ENCODE results near the gene GRIK1. TPM values are rescaled to one million over a fixed set of nuclear protein-coding genes. Genes with fewer than 3 reads are reported as not detected.

The GRIK1 gene
- total RNA-seq, 2 experiments from 2014 or later: not detected

GRCh38 chr21:29849735-29850176 is 90.0 kb downstream of the GRIK1 start:
- Mint-ChIP-seq H3K27ac (no peak overlapping the region), H3K4me3 (no peak overlapping the region), H3K36me3 (ENCODE audit: low read depth) (no peaks in the 10 kb centered on the region), H3K4me1 (no peaks in the 10 kb centered on the region), H3K27me3 (no peaks in the 10 kb centered on the region), H3K9me3 (no peaks in the 10 kb centered on the region)
- peak; percentile 59 for DNase-seq
- ChIA-PET CTCF (interaction anchor here (0.6 to 1.1 kb wide), 4 partner anchors 9 to 599 kb away, joined by 3 to 4 read pairs (median 3); no protein-coding TSS in a partner anchor), POLR2A (no interaction called here)

- POLR2A ChIA-PET: no interaction called here
- CTCF ChIA-PET: no interaction called here
- H3K9me3 Mint-ChIP-seq: no peaks in the 10 kb centered on the region
- DNase-seq: no peak
- H3K36me3 Mint-ChIP-seq (ENCODE audit: low read depth): no peaks in the 10 kb centered on the region
- H3K27ac Mint-ChIP-seq: no peak overlapping the region
- H3K27me3 Mint-ChIP-seq: peaks cover 7% of the 10 kb centered on the region
- H3K4me1 Mint-ChIP-seq: no peaks in the 10 kb centered on the region
- H3K4me3 Mint-ChIP-seq: no peak overlapping the region
These were observed 96.0 kb downstream of the GRIK1 start for GRCh38 chr21:29843804-29844203.

- ChIA-PET POLR2A (no interaction called here), CTCF (no interaction called here)
- H3K36me3 Mint-ChIP-seq (ENCODE audit: low read depth): no peaks in the 10 kb centered on the region
- H3K4me1 Mint-ChIP-seq: no peaks in the 10 kb centered on the region
- H3K9me3 Mint-ChIP-seq: no peaks in the 10 kb centered on the region
- no peak for DNase-seq
- H3K27ac Mint-ChIP-seq: no peak overlapping the region
- H3K4me3 Mint-ChIP-seq: no peak overlapping the region
- H3K27me3 Mint-ChIP-seq: peaks cover 3% of the 10 kb centered on the region
These were observed 105.2 kb downstream of the GRIK1 start for GRCh38 chr21:29834617-29835016.

DNA sequence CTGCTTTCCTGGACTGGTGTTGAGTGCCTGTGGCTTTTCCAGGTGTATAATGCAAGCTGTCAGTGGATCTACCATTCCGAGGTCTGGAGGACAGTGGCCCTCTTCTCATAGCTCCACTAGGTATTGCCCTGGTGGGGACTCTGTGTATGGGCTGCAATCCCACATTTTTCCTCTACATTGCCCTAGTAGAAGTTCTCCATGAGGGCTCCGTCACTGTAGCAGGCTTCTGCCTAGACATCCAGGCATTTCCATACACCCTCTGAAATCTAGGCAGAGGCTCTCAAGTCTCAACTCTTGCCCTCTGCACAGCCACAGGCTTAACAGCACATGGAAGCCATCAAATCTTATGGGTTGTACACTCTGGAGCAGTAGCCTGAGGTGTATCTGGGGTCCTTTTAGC is 107.6 kb downstream of the GRIK1 start:
- Mint-ChIP-seq H3K27ac (no peak overlapping the region), H3K9me3 (no peaks in the 10 kb centered on the region), H3K4me3 (no peak overlapping the region), H3K4me1 (no peaks in the 10 kb centered on the region), H3K27me3 (no peaks in the 10 kb centered on the region), H3K36me3 (ENCODE audit: low read depth) (no peaks in the 10 kb centered on the region)
- ChIA-PET POLR2A (no interaction called here), CTCF (no interaction called here)
- no peak for DNase-seq

DNA sequence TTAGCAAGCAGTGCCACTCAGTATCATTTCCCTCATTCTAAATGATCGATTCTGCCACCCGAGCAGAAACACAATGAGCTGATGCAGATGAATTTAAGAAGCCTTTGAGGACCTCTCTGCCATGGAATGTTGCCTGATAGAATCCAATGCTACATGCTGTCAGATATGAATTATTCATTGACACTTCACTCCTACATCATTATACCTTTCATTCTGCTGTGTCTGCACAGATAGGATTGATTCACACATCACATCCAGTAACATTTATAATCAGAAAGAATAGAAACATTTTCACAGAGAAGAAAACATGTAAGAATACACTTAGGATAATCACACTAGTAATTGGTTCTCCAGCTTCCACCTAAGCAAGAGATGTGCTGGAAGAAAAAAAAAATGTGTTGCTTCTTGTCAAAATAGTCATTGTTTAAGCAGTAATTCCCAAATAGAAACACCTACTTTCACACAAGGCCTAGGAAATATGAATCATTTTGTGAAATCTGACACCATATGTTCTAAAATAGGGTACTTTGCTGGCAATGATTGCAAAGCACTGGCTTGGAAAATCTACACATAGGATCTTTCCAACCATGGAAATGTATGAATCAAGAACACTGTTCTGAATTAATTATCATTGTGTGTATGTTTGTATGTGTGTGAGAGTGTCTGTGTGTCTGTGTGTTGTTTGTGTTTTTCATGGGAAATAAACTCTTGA is 110.1 kb downstream of the GRIK1 start:
- CTCF ChIA-PET: no interaction called here

DNA sequence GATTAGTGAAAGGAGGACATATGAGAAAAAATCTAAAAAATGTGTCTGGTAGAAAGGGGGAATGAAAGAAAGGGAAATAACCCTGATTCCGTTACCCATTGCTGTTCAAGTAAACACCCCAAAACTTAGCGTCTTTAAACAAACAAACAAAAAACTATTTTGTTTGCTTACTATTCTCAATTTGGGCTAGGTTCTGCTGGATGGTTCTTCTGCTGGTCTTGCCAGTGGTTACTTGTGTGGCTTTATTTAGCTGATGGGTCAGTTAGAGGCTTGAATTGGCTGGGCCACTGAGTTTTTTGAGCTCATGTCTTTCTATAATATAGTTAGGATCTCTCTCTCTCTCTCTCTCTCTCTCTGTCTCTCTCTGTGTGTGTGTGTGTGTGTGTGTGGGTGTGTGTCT is 112.1 kb downstream of the GRIK1 start:
- Mint-ChIP-seq H3K27ac (no peak overlapping the region), H3K36me3 (ENCODE audit: low read depth) (no peaks in the 10 kb centered on the region), H3K4me1 (no peaks in the 10 kb centered on the region), H3K9me3 (no peaks in the 10 kb centered on the region), H3K4me3 (no peak overlapping the region), H3K27me3 (no peaks in the 10 kb centered on the region)
- no peak for DNase-seq
- POLR2A ChIA-PET: no interaction called here
- CTCF ChIA-PET: no interaction called here

More for the DNA sequence above, 110.1 kb downstream of the GRIK1 start:
- POLR2A ChIA-PET: no interaction called here
- H3K4me1 Mint-ChIP-seq: no peaks in the 10 kb centered on the region
- no peaks in the 10 kb centered on the region for H3K27me3 Mint-ChIP-seq
- no peak overlapping the region for H3K4me3 Mint-ChIP-seq
- H3K27ac Mint-ChIP-seq: no peak overlapping the region
- DNase-seq: no peak
- H3K36me3 Mint-ChIP-seq (ENCODE audit: low read depth): no peaks in the 10 kb centered on the region
- no peaks in the 10 kb centered on the region for H3K9me3 Mint-ChIP-seq

GRCh38 chr21:29827236-29827635 is 112.6 kb downstream of the GRIK1 start:
- POLR2A ChIA-PET: no interaction called here
- H3K4me3 Mint-ChIP-seq: no peak overlapping the region
- H3K27ac Mint-ChIP-seq: no peak overlapping the region
- no peaks in the 10 kb centered on the region for H3K27me3 Mint-ChIP-seq
- CTCF ChIA-PET: no interaction called here
- DNase-seq: no peak
- no peaks in the 10 kb centered on the region for H3K9me3 Mint-ChIP-seq
- H3K4me1 Mint-ChIP-seq: no peaks in the 10 kb centered on the region
- no peaks in the 10 kb centered on the region for H3K36me3 Mint-ChIP-seq (ENCODE audit: low read depth)

DNA sequence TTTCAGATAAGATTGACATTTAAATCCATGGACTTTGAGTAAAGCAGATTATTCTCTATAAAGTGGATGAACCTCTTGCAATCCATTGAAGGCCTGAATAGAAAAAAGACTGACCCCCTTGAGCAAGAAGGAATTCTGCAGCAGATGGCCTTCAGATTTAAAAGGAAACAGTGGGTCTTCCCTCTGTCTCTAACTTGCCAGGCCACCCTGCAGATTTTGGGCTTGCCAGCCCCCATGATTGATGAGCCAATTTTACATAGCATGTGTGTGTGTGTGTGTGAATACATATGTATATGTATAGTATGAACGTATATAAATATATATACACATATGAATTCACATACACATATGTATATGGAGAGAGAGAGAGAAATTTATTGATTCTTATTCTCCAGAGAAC is 113.4 kb downstream of the GRIK1 start:
- Mint-ChIP-seq H3K27me3 (no peaks in the 10 kb centered on the region), H3K36me3 (ENCODE audit: low read depth) (no peaks in the 10 kb centered on the region), H3K4me1 (no peaks in the 10 kb centered on the region), H3K4me3 (no peak overlapping the region), H3K27ac (no peak overlapping the region), H3K9me3 (no peaks in the 10 kb centered on the region)
- CTCF ChIA-PET: no interaction called here
- DNase-seq: no peak
- POLR2A ChIA-PET: no interaction called here

GRCh38 chr21:29825936-29826335 is 113.9 kb downstream of the GRIK1 start:
- no peak overlapping the region for H3K4me3 Mint-ChIP-seq
- H3K4me1 Mint-ChIP-seq: no peaks in the 10 kb centered on the region
- no peaks in the 10 kb centered on the region for H3K9me3 Mint-ChIP-seq
- H3K27ac Mint-ChIP-seq: no peak overlapping the region
- POLR2A ChIA-PET: no interaction called here
- no peak for DNase-seq
- H3K27me3 Mint-ChIP-seq: no peaks in the 10 kb centered on the region
- H3K36me3 Mint-ChIP-seq (ENCODE audit: low read depth): no peaks in the 10 kb centered on the region
- CTCF ChIA-PET: no interaction called here

DNA sequence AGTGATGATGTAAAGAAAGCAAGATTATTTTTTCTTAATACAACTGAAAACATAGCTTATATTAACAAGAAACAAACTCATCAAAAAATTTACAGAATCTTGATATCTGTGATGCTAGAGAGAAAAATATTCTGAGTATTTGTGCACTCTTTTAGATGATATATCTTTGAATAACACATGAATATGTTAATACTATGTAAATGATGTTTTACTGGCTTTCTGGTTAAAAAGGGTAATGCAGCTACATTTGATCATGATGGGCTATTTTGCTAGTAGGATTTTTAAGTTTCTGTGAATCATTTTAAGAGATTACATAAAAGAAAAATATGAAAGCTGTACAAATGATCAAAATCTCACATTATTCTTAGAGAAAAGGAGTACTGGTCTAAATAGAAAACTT is 114.5 kb downstream of the GRIK1 start:
- POLR2A ChIA-PET: no interaction called here
- no peaks in the 10 kb centered on the region for H3K4me1 Mint-ChIP-seq
- no peak overlapping the region for H3K4me3 Mint-ChIP-seq
- no peaks in the 10 kb centered on the region for H3K36me3 Mint-ChIP-seq (ENCODE audit: low read depth)
- no peaks in the 10 kb centered on the region for H3K27me3 Mint-ChIP-seq
- H3K27ac Mint-ChIP-seq: no peak overlapping the region
- no peak for DNase-seq
- H3K9me3 Mint-ChIP-seq: no peaks in the 10 kb centered on the region
- CTCF ChIA-PET: no interaction called here

GRCh38 chr21:29822064-29822463 is 117.7 kb downstream of the GRIK1 start:
- Mint-ChIP-seq H3K9me3 (no peaks in the 10 kb centered on the region), H3K27me3 (no peaks in the 10 kb centered on the region), H3K4me3 (no peak overlapping the region), H3K27ac (no peak overlapping the region), H3K4me1 (no peaks in the 10 kb centered on the region), H3K36me3 (ENCODE audit: low read depth) (no peaks in the 10 kb centered on the region)
- no peak for DNase-seq
- ChIA-PET CTCF (no interaction called here), POLR2A (no interaction called here)

- CTCF ChIA-PET: no interaction called here
These were observed 118.6 kb downstream of the GRIK1 start for GRCh38 chr21:29821230-29821629.

GRCh38 chr21:29819675-29820326 is 120.0 kb downstream of the GRIK1 start:
- H3K27me3 Mint-ChIP-seq: peaks cover 2% of the 10 kb centered on the region
- no peaks in the 10 kb centered on the region for H3K9me3 Mint-ChIP-seq
- POLR2A ChIA-PET: no interaction called here
- no peaks in the 10 kb centered on the region for H3K36me3 Mint-ChIP-seq (ENCODE audit: low read depth)
- H3K4me3 Mint-ChIP-seq: no peak overlapping the region
- no peak for DNase-seq
- CTCF ChIA-PET: no interaction called here
- no peaks in the 10 kb centered on the region for H3K4me1 Mint-ChIP-seq
- no peak overlapping the region for H3K27ac Mint-ChIP-seq

More at GRCh38 chr21:29821230-29821629, 118.6 kb downstream of the GRIK1 start:
- no peaks in the 10 kb centered on the region for H3K4me1 Mint-ChIP-seq
- no peaks in the 10 kb centered on the region for H3K27me3 Mint-ChIP-seq
- POLR2A ChIA-PET: no interaction called here
- H3K27ac Mint-ChIP-seq: no peak overlapping the region
- H3K36me3 Mint-ChIP-seq (ENCODE audit: low read depth): no peaks in the 10 kb centered on the region
- DNase-seq: no peak
- no peaks in the 10 kb centered on the region for H3K9me3 Mint-ChIP-seq
- H3K4me3 Mint-ChIP-seq: no peak overlapping the region

GRCh38 chr21:29818383-29818921 is 121.3 kb downstream of the GRIK1 start:
- Mint-ChIP-seq H3K27me3 (peaks cover 2% of the 10 kb centered on the region), H3K4me3 (no peak overlapping the region), H3K4me1 (no peaks in the 10 kb centered on the region), H3K27ac (no peak overlapping the region), H3K9me3 (no peaks in the 10 kb centered on the region), H3K36me3 (ENCODE audit: low read depth) (no peaks in the 10 kb centered on the region)
- DNase-seq: no peak
- CTCF ChIA-PET: no interaction called here
- POLR2A ChIA-PET: no interaction called here
